ENCODE results near the gene YOD1.
"Not testable (repeated sequence)": the region's sequence is repeated elsewhere in the genome, so short reads cannot be mapped to it uniquely, and the experiment has no call there.

Gene YOD1

DNA sequence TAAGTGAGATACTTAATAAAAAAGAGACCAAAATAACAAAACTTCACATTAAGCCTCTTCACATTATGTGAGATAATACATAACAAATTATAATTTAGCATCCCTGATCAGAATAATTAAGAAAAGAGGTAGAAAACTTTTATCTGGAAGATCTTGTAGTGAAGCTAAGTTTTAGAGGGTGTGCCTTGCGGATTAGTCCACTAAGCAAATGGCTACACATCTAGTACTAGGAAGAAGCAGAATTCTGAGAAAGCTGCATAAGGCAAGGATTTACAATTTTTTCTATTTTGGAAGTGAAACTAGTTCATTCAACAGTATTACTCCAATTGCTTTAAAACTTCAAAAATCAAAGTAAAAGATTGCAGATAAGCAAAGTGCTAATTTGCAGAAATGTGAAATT lies 3.5 kb downstream of the YOD1 start:
- DNase-seq = no peak

DNA sequence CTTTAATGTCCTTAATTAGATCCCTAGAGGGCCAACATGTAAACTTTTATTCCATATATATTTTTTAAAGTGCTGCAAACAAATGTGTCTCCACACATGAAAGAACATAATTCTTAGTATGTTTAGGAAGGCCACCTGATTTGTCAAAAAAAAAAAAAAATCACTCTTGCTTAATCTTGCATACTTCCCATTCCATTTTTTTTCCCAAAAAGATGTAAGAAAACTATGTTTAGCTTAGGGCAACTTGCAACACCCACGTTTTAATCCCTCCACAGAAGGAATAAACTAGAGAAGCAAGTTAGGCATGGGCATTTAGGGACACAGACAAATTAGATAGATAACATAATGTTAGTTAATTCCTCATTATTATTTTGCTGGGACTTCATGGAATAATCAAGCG lies 5.6 kb downstream of the YOD1 start:
- no peak for DNase-seq

DNA sequence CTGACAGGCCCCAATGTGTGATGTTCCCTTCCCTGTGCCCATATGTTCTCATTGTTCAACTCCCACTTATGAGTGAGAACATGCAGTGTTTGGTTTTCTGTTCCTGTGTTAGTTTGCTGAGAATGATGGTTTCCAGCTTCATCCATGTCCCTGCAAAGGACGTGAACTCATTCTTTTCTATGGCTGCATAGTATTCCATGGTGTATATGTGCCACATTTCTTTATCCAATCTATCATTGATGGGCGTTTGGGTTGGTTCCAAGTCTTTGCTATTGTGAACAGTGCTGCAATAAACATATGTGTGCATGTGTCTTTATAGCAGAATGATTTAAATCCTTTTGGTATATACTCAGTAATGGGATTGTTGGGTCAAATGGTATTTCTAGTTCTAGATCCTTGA lies 9.6 kb downstream of the YOD1 start:
- DNase-seq = not testable (repeated sequence)

DNA sequence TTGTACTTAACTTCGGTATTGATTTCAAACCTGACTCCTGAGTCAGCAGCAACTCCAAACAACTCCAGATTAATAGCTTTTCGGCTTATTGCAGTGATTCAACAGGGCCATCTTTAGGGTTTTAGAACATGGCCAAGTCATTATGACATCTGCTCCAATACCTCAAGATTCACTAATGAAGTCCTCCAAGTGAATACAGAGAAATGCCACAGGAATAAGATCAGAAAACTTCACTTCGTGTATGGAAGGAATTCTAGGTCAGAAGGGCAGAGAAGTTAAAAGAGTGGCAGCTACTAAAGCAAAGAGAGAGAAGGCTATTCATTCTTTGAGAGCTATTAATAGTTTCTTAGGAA lies 10.9 kb downstream of the YOD1 start:
- DNase-seq = no peak

DNA sequence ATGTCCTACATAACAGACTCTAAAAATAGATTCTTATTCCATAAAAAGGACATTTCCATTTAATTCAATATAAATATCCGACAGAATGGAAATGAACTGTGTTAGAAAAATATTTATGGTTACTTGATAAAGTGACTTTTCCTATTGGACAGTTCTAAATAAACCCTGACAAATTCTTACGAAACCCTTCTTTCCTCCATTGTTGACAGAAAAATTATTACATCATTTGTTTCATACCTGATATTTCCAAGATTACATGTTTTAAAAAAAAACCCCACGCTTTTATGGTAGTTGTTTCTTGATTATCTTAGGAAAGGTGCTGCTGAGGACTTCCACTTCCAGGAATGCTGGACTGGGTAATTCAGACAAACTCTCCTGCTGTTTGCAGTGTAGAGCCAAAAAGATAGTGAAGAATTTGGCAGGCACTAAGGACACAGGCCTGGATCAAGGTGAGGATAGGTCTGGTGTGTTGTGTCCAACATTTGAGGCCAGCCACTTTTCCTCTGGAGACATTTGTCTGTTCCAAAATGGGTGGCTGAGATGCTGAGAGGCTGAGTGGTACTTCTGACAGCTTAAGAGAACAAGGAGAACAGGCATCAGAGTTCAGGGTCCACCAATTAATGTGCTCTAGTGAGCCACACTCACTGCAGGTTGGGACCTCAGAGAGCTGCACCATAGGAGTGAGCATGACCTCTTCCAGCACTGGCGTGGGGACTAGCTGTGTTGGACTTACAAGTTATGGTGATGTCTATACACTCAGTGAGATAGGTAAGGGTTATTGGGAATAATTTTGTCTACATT lies 11.4 kb downstream of the YOD1 start:
- no peak for DNase-seq

- no peak for DNase-seq
Measured at GRCh38 chr1:207036865-207037264, 14.1 kb downstream of the YOD1 start.

- no peak for DNase-seq
Measured at GRCh38 chr1:207035877-207036551, 15.0 kb downstream of the YOD1 start.

DNA sequence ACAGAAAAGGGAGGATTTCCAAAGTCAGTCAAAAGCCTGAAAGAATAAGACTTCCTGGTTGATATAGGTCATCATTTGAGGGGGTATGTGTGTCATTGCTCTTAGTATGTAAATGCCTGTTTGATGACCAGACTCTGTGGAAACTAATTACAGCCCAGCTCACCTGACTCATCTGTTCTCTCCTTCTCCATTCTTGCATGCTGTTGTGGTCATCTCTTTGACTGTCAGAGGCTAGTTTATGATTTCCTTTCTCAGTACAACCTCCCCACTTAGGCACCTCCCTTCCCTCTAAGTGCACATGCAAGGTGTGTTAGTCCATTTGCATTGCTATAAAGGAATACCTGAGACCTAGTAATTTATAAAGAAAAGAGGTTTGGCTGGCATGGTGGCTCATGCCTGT lies 16.0 kb downstream of the YOD1 start:
- DNase-seq = no peak

DNA sequence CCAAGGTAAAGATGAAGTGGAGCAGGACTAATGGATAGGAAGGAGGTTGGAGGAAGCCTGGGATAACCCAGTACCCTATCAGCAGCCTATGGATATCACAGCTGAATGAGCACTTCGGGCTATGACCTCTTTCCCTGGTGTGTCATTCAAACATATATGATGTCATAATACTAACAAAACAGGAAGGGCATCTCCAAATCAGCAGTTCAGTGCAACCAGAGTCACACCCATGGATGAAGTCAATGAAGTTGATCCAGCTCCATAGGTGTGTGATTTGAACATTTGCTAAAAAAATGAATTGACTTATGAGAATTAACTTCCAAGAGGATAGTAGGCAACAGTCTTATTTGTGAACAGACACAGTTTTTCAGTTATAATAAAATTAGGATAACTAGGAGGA lies 16.8 kb downstream of the YOD1 start:
- no peak for DNase-seq

DNA sequence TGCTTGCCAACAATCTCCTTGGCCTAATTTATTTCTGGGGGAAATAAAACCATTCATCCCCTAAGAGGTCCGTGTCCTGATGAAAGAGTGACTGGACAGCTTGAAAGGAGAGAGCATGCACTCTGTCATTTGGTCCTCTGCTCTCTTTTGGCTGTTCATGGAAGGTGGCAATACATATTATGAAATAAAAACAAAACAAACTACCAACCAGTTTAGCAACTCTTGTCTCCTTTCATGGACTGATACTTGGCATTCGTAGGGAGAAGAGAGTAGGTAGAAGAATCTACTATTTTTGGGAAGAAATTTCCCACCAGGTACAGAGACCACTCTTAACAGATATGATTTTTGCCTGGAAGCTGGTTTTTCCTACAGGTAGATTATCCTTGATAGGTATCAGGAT lies 17.7 kb downstream of the YOD1 start:
- no peak for DNase-seq

DNA sequence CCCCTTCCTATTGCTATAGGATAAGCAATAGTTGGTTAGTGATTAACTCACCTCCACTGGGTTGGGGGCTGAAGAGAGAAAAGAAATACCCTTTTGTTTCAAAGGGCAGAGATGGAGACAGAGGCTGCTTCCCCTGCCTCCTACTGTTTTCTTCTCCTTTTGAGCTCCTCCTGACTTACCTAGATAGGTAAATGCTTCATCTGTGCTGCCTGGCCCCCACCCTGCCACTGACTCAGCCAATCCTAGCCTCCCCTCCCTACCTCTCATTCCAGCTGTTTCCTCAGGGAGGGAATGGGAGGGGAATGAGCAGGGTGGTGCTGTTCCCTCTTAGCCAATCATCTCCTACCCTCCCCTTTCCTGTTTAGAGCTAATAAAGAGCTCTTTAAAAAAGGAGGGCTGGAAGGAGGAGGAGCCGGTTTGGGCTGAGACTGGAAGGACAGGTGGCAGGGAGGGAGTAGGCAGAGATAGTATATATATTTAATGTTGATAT lies 18.4 kb downstream of the YOD1 start, which contains the start of gene C1orf116:
Gene C1orf116, minus strand, starts transcription at position 229 of the 490 bp plus-strand sequence. CDS start 5,158 bp downstream, outside the sequence.
- DNase-seq = no peak

GRCh38 chr1:207031632-207032264 lies 19.3 kb downstream of the YOD1 start:
- no peak for DNase-seq

- no peak for DNase-seq
Measured at GRCh38 chr1:207031016-207031415, 20.0 kb downstream of the YOD1 start.

GRCh38 chr1:207030522-207031009 lies 20.4 kb downstream of the YOD1 start:
- DNase-seq = no peak

GRCh38 chr1:207029701-207030521 lies 21.1 kb downstream of the YOD1 start:
- no peak for DNase-seq

GRCh38 chr1:207028884-207029650 lies 21.9 kb downstream of the YOD1 start:
- no peak for DNase-seq

DNA sequence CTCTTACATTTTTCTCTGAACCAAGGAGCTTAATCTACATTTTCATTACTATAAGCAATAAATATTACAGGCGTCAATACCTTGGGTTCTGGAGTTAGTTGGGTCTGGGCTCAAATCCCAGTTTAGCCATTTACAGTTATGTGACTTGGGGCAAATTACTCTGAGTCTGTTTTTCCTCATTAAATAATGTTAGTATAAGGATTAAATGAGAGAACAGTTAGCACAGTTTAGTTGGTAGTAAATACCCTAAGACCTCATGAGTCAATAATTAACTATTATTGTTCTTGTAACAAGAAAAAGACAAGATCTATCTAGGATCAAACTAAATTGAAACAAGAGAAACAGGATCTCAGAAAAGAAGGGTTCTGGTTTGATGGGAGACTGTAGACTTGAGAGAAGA lies 23.1 kb downstream of the YOD1 start:
- no peak for DNase-seq

- DNase-seq = no peak
Measured at GRCh38 chr1:207027206-207027777, 23.7 kb downstream of the YOD1 start.

- no peak for DNase-seq
Measured at GRCh38 chr1:207026104-207026534, 24.9 kb downstream of the YOD1 start.

GRCh38 chr1:207025146-207025880 lies 25.7 kb downstream of the YOD1 start:
- no peak for DNase-seq

Data from stimulated activated CD4-positive, alpha-beta T cell treated with anti-CD3 and anti-CD28 coated beads, Interleukin-15, amount 100 ng/mL, for 24 hours (primary cell).